Lower lobe of right lung (tissue), 2 donors: ENCODE data around the gene CYTH3. TPM values are rescaled to one million over a fixed set of nuclear protein-coding genes. Genes with fewer than 3 reads are reported as not detected.
"Not testable (repeated sequence)": the region's sequence is repeated elsewhere in the genome, so short reads cannot be mapped to it uniquely, and the experiment has no call there.

Experiments used
- ATAC-seq, 2 donors: fragments of 200-7000 bp; cut with Tn5 transposase; one replicate each; pipeline ENCODE4 v1.9.1; 2020 to 2022; ENCODE audit warnings: mild to moderate bottlenecking in 2 of 2, moderate library complexity in 2 of 2
- DNase-seq: peaks from one replicate; pipeline ENCODE4 v3.0.0-alpha.2; 2020
- H3K27ac ChIP-seq: fragments of 200-600 bp; one replicate; pipeline ENCODE4 v1.8.0; 2022
- H3K27me3 ChIP-seq: fragments of 200-600 bp; one replicate; pipeline ENCODE4 v1.8.0; 2022; ENCODE audit warnings: low read depth
- H3K36me3 ChIP-seq: fragments of 200-600 bp; one replicate; pipeline ENCODE4 v1.8.0; 2022; ENCODE audit warnings: mild to moderate bottlenecking
- H3K4me1 ChIP-seq: fragments of 200-600 bp; one replicate; pipeline ENCODE4 v1.8.0; 2022
- H3K4me3 ChIP-seq: fragments of 200-600 bp; one replicate; pipeline ENCODE4 v1.8.0; 2022; ENCODE audit warnings: mild to moderate bottlenecking
- H3K9me3 ChIP-seq: fragments of 200-600 bp; one replicate; pipeline ENCODE4 v1.8.0; 2022
- CTCF ChIP-seq: fragments of 200-600 bp; IDR thresholded peaks from one replicate; pipeline ENCODE4 v1.8.0; 2022; ENCODE audit warnings: antibody characterized with exemption, mild to moderate bottlenecking
- intact Hi-C: fragments of 100-400 bp; cut with DNase I; formaldehyde crosslinking; loops from one replicate; pipeline ENCODE4 v1.11.0; 2022
- total RNA-seq: library from RNA; stranded (reverse); fragmentation: NEBNext Ultra II Directional; extraction: Animal tissue kit (Norgen Biotek cat#: 25700); gene quantifications from one replicate; pipeline ENCODE4 v1.2.1, GENCODE V29; 2021
- donor health status: DM: no; HTN: yes; CAD: no; lungs with severe emphysema.

CYTH3 gene
- total RNA-seq, 1 donor from 2014 or later, result 26.1 TPM

- no peaks in the 10 kb centered on the region for H3K9me3 ChIP-seq
- intact Hi-C loops, result no loop called here
Observed at GRCh38 chr7:6286486-6286885, 14.1 kb upstream of the CYTH3 start.

GRCh38 chr7:6284461-6285360, 12.3 kb upstream of the CYTH3 start:
- DNase-seq (no peak), ATAC-seq (no peak)
- Histone ChIP-seq H3K36me3 (no peaks in the 10 kb centered on the region), H3K4me3 (no peak overlapping the region), H3K27ac (no peak overlapping the region), H3K27me3 (no peaks in the 10 kb centered on the region), H3K4me1 (no peaks in the 10 kb centered on the region), H3K9me3 (no peaks in the 10 kb centered on the region)
- intact Hi-C loops, result no loop called here
- TF ChIP-seq CTCF, result no peak

More at GRCh38 chr7:6286486-6286885, 14.1 kb upstream of the CYTH3 start:
- Histone ChIP-seq H3K36me3 (no peaks in the 10 kb centered on the region), H3K27ac (no peak overlapping the region), H3K4me3 (no peak overlapping the region), H3K4me1 (no peaks in the 10 kb centered on the region), H3K27me3 (no peaks in the 10 kb centered on the region)
- ATAC-seq, result no peak
- DNase-seq, result no peak
- TF ChIP-seq CTCF, result no peak

DNA sequence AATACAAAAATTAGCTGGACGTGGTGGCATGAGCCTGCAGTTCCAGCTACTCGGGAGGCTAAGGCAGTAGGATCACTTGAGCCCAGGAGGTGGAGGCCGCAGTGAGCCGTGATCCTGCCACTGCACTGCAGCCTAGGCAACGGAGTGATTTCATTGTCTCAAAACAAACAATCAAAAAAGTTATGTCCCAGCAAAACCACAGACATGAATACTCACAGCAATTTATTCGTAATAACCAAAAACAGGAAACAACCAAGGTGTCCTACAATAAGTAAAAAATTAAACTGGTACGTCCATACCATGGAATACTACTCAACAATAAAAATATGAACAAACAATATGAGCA, 11.6 kb upstream of the CYTH3 start:
- Histone ChIP-seq H3K4me1 (no peaks in the 10 kb centered on the region), H3K27me3 (no peaks in the 10 kb centered on the region), H3K9me3 (no peaks in the 10 kb centered on the region), H3K4me3 (no peak overlapping the region), H3K36me3 (no peaks in the 10 kb centered on the region), H3K27ac (no peak overlapping the region)
- DNase-seq, result no peak
- ATAC-seq, result no peak
- intact Hi-C loops, result no loop called here
- TF ChIP-seq CTCF, result no peak

GRCh38 chr7:6283391-6284054, 11.1 kb upstream of the CYTH3 start:
- DNase-seq, H3K27me3 ChIP-seq, H3K4me1 ChIP-seq, H3K36me3 ChIP-seq, H3K9me3 ChIP-seq, H3K4me3 ChIP-seq, H3K27ac ChIP-seq, intact Hi-C loops: not testable (repeated sequence)
- peak in 1 of 2 donors; percentile 48 for ATAC-seq

DNA sequence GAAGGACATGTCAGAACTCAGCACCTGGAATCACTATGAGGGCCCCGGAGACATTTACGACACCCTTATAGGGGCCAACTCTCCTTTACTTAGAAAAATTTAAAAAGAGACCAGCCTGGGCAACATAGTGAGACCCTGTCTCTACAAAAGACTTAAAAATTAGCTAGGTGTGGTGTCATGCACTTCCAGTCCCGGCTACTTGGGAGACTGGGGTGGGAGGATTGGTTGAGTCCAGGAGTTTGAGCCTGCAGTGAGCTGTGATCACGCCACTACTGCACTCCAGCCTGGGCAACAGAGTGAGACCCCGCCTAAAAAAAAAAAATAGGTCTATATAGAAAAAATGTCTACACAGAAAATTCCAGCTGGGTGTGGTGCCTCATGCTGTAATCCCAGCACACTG, 7.5 kb upstream of the CYTH3 start:
- no peak overlapping the region for H3K27ac ChIP-seq
- no peak for ATAC-seq
- H3K27me3 ChIP-seq, result no peaks in the 10 kb centered on the region
- no peak overlapping the region for H3K4me3 ChIP-seq
- no peaks in the 10 kb centered on the region for H3K4me1 ChIP-seq
- intact Hi-C loops, result no loop called here
- H3K9me3 ChIP-seq, result no peaks in the 10 kb centered on the region
- DNase-seq, result no peak
- no peaks in the 10 kb centered on the region for H3K36me3 ChIP-seq
- TF ChIP-seq CTCF, result no peak

DNA sequence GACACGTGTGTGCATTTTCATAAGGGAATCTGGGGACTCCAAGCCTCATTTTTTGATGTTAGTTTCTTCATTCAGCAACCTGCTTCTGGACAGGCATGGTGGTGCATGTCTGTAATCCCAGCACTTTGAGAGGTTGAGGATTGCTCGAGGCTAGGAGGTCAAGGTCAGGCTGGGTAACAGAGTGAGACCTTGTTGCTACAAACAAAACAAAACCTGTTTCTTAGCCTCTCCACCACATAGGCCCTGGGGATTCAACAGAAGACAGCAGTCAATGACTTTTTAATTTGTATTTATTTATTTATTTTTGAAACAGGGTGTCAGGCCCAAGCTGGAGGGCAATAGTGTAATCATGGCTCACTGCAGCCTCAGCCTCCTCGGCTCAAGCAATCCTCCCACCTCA, 6.9 kb upstream of the CYTH3 start:
- no peaks in the 10 kb centered on the region for H3K4me1 ChIP-seq
- intact Hi-C loops, result no loop called here
- no peaks in the 10 kb centered on the region for H3K27me3 ChIP-seq
- no peak overlapping the region for H3K4me3 ChIP-seq
- DNase-seq, result no peak
- no peak for ATAC-seq
- no peaks in the 10 kb centered on the region for H3K36me3 ChIP-seq
- H3K27ac ChIP-seq, result no peak overlapping the region
- no peaks in the 10 kb centered on the region for H3K9me3 ChIP-seq
- TF ChIP-seq CTCF, result no peak
